Measurements from ENCODE around the gene RPS18. TPM values are rescaled to one million over a fixed set of nuclear protein-coding genes. Genes with fewer than 3 reads are reported as not detected.
"Not testable (repeated sequence)": the region's sequence is repeated elsewhere in the genome, so short reads cannot be mapped to it uniquely, and the experiment has no call there.

The RPS18 gene
- polyA plus RNA-seq (ENCODE audit: insufficient read length in 3 of 3): 1,000 to 10,000 TPM; 3,032 to 3,633 (median 3,084) TPM
- long read RNA-seq, donor 1, transcript RPS18-230 (6 exons, 613 nt): major isoform, 2,279 of 2,555 reads
- long read RNA-seq, donor 1, transcript RPS18-235 (3 exons, 413 nt): minor isoform, 8 of 2,555 reads
- long read RNA-seq, donor 1, transcript RPS18-236 (5 exons, 996 nt): minor isoform, 57 of 2,555 reads
- long read RNA-seq, donor 1, transcript RPS18-237 (5 exons, 642 nt): minor isoform, 11 of 2,555 reads
- long read RNA-seq, donor 1, partial matches to known transcripts: 56 of 2,555 reads
- long read RNA-seq, donor 1, other reads (novel, unspliced or antisense): 140 of 2,555 reads
- long read RNA-seq, donor 2, transcript RPS18-235 (3 exons, 413 nt): minor isoform, 5 of 2,778 reads
- long read RNA-seq, donor 2, transcript RPS18-236 (5 exons, 996 nt): minor isoform, 57 of 2,778 reads
- long read RNA-seq, donor 2, transcript RPS18-237 (5 exons, 642 nt): minor isoform, 11 of 2,778 reads
- long read RNA-seq, donor 2, transcript RPS18-230 (6 exons, 613 nt): major isoform, 2,462 of 2,778 reads
- long read RNA-seq, donor 2, partial matches to known transcripts: 59 of 2,778 reads
- long read RNA-seq, donor 2, other reads (novel, unspliced or antisense): 176 of 2,778 reads
- long read RNA-seq, donor 3, transcript RPS18-237 (5 exons, 642 nt): minor isoform, 8 of 2,044 reads
- long read RNA-seq, donor 3, transcript RPS18-230 (6 exons, 613 nt): major isoform, 1,786 of 2,044 reads
- long read RNA-seq, donor 3, transcript RPS18-235 (3 exons, 413 nt): minor isoform, 7 of 2,044 reads
- long read RNA-seq, donor 3, transcript RPS18-236 (5 exons, 996 nt): minor isoform, 50 of 2,044 reads
- long read RNA-seq, donor 3, partial matches to known transcripts: 54 of 2,044 reads
- long read RNA-seq, donor 3, other reads (novel, unspliced or antisense): 132 of 2,044 reads
- long read RNA-seq, donor 4, transcript RPS18-230 (6 exons, 613 nt): major isoform, 2,880 of 3,263 reads
- long read RNA-seq, donor 4, transcript RPS18-236 (5 exons, 996 nt): minor isoform, 81 of 3,263 reads
- long read RNA-seq, donor 4, transcript RPS18-233 (6 exons, 589 nt): minor isoform, 8 of 3,263 reads
- long read RNA-seq, donor 4, transcript RPS18-237 (5 exons, 642 nt): minor isoform, 18 of 3,263 reads
- long read RNA-seq, donor 4, partial matches to known transcripts: 80 of 3,263 reads
- long read RNA-seq, donor 4, other reads (novel, unspliced or antisense): 190 of 3,263 reads
- long read RNA-seq, donor 5, transcript RPS18-230 (6 exons, 613 nt): major isoform, 1,218 of 1,419 reads
- long read RNA-seq, donor 5, transcript RPS18-237 (5 exons, 642 nt): minor isoform, 9 of 1,419 reads
- long read RNA-seq, donor 5, transcript RPS18-236 (5 exons, 996 nt): minor isoform, 54 of 1,419 reads
- long read RNA-seq, donor 5, transcript RPS18-235 (3 exons, 413 nt): minor isoform, 15 of 1,419 reads
- long read RNA-seq, donor 5, partial matches to known transcripts: 50 of 1,419 reads
- long read RNA-seq, donor 5, other reads (novel, unspliced or antisense): 67 of 1,419 reads
- long read RNA-seq, donor 6, transcript RPS18-236 (5 exons, 996 nt): minor isoform, 80 of 2,325 reads
- long read RNA-seq, donor 6, transcript RPS18-235 (3 exons, 413 nt): minor isoform, 13 of 2,325 reads
- long read RNA-seq, donor 6, transcript RPS18-230 (6 exons, 613 nt): major isoform, 1,995 of 2,325 reads
- long read RNA-seq, donor 6, transcript RPS18-237 (5 exons, 642 nt): minor isoform, 17 of 2,325 reads
- long read RNA-seq, donor 6, partial matches to known transcripts: 63 of 2,325 reads
- long read RNA-seq, donor 6, other reads (novel, unspliced or antisense): 147 of 2,325 reads
- long read RNA-seq, donor 7, transcript RPS18-235 (3 exons, 413 nt): minor isoform, 34 of 2,002 reads
- long read RNA-seq, donor 7, transcript RPS18-236 (5 exons, 996 nt): minor isoform, 79 of 2,002 reads
- long read RNA-seq, donor 7, transcript RPS18-237 (5 exons, 642 nt): minor isoform, 39 of 2,002 reads
- long read RNA-seq, donor 7, transcript RPS18-230 (6 exons, 613 nt): major isoform, 1,607 of 2,002 reads
- long read RNA-seq, donor 7, partial matches to known transcripts: 155 of 2,002 reads
- long read RNA-seq, donor 7, other reads (novel, unspliced or antisense): 84 of 2,002 reads
- long read RNA-seq, donor 8, transcript RPS18-235 (3 exons, 413 nt): minor isoform, 10 of 1,066 reads
- long read RNA-seq, donor 8, transcript RPS18-230 (6 exons, 613 nt): major isoform, 940 of 1,066 reads
- long read RNA-seq, donor 8, transcript RPS18-237 (5 exons, 642 nt): minor isoform, 8 of 1,066 reads
- long read RNA-seq, donor 8, transcript RPS18-236 (5 exons, 996 nt): minor isoform, 36 of 1,066 reads
- long read RNA-seq, donor 8, partial matches to known transcripts: 23 of 1,066 reads
- long read RNA-seq, donor 8, other reads (novel, unspliced or antisense): 43 of 1,066 reads
- long read RNA-seq, donor 9, transcript RPS18-235 (3 exons, 413 nt): minor isoform, 11 of 2,848 reads
- long read RNA-seq, donor 9, transcript RPS18-236 (5 exons, 996 nt): minor isoform, 134 of 2,848 reads
- long read RNA-seq, donor 9, transcript RPS18-237 (5 exons, 642 nt): minor isoform, 19 of 2,848 reads
- long read RNA-seq, donor 9, transcript RPS18-230 (6 exons, 613 nt): major isoform, 2,453 of 2,848 reads
- long read RNA-seq, donor 9, partial matches to known transcripts: 73 of 2,848 reads
- long read RNA-seq, donor 9, other reads (novel, unspliced or antisense): 148 of 2,848 reads
- long read RNA-seq, donor 10, transcript RPS18-230 (6 exons, 613 nt): major isoform, 1,576 of 1,846 reads
- long read RNA-seq, donor 10, transcript RPS18-236 (5 exons, 996 nt): minor isoform, 64 of 1,846 reads
- long read RNA-seq, donor 10, transcript RPS18-235 (3 exons, 413 nt): minor isoform, 10 of 1,846 reads
- long read RNA-seq, donor 10, transcript RPS18-237 (5 exons, 642 nt): minor isoform, 12 of 1,846 reads
- long read RNA-seq, donor 10, partial matches to known transcripts: 84 of 1,846 reads
- long read RNA-seq, donor 10, other reads (novel, unspliced or antisense): 90 of 1,846 reads
- long read RNA-seq, donor 11, transcript RPS18-236 (5 exons, 996 nt): minor isoform, 45 of 1,301 reads
- long read RNA-seq, donor 11, transcript RPS18-235 (3 exons, 413 nt): minor isoform, 11 of 1,301 reads
- long read RNA-seq, donor 11, transcript RPS18-230 (6 exons, 613 nt): major isoform, 1,121 of 1,301 reads
- long read RNA-seq, donor 11, transcript RPS18-237 (5 exons, 642 nt): minor isoform, 13 of 1,301 reads
- long read RNA-seq, donor 11, partial matches to known transcripts: 59 of 1,301 reads
- long read RNA-seq, donor 11, other reads (novel, unspliced or antisense): 50 of 1,301 reads
- long read RNA-seq, donor 12, transcript RPS18-230 (6 exons, 613 nt): major isoform, 2,878 of 3,250 reads
- long read RNA-seq, donor 12, transcript RPS18-236 (5 exons, 996 nt): minor isoform, 73 of 3,250 reads
- long read RNA-seq, donor 12, transcript RPS18-237 (5 exons, 642 nt): minor isoform, 16 of 3,250 reads
- long read RNA-seq, donor 12, transcript RPS18-235 (3 exons, 413 nt): minor isoform, 8 of 3,250 reads
- long read RNA-seq, donor 12, partial matches to known transcripts: 82 of 3,250 reads
- long read RNA-seq, donor 12, other reads (novel, unspliced or antisense): 187 of 3,250 reads
- long read RNA-seq, donor 13, transcript RPS18-236 (5 exons, 996 nt): minor isoform, 50 of 1,348 reads
- long read RNA-seq, donor 13, transcript RPS18-230 (6 exons, 613 nt): major isoform, 1,115 of 1,348 reads
- long read RNA-seq, donor 13, transcript RPS18-235 (3 exons, 413 nt): minor isoform, 17 of 1,348 reads
- long read RNA-seq, donor 13, transcript RPS18-237 (5 exons, 642 nt): minor isoform, 15 of 1,348 reads
- long read RNA-seq, donor 13, partial matches to known transcripts: 68 of 1,348 reads
- long read RNA-seq, donor 13, other reads (novel, unspliced or antisense): 77 of 1,348 reads
- long read RNA-seq, donor 14, transcript RPS18-230 (6 exons, 613 nt): major isoform, 2,604 of 3,158 reads
- long read RNA-seq, donor 14, transcript RPS18-235 (3 exons, 413 nt): minor isoform, 39 of 3,158 reads
- long read RNA-seq, donor 14, transcript RPS18-236 (5 exons, 996 nt): minor isoform, 99 of 3,158 reads
- long read RNA-seq, donor 14, transcript RPS18-237 (5 exons, 642 nt): minor isoform, 23 of 3,158 reads
- long read RNA-seq, donor 14, partial matches to known transcripts: 180 of 3,158 reads
- long read RNA-seq, donor 14, other reads (novel, unspliced or antisense): 207 of 3,158 reads
- long read RNA-seq, donor 15, transcript RPS18-236 (5 exons, 996 nt): minor isoform, 117 of 3,739 reads
- long read RNA-seq, donor 15, transcript RPS18-230 (6 exons, 613 nt): major isoform, 3,280 of 3,739 reads
- long read RNA-seq, donor 15, transcript RPS18-235 (3 exons, 413 nt): minor isoform, 17 of 3,739 reads
- long read RNA-seq, donor 15, transcript RPS18-237 (5 exons, 642 nt): minor isoform, 22 of 3,739 reads
- long read RNA-seq, donor 15, partial matches to known transcripts: 86 of 3,739 reads
- long read RNA-seq, donor 15, other reads (novel, unspliced or antisense): 209 of 3,739 reads
- long read RNA-seq, donor 16, transcript RPS18-237 (5 exons, 642 nt): minor isoform, 23 of 2,512 reads
- long read RNA-seq, donor 16, transcript RPS18-235 (3 exons, 413 nt): minor isoform, 12 of 2,512 reads
- long read RNA-seq, donor 16, transcript RPS18-236 (5 exons, 996 nt): minor isoform, 72 of 2,512 reads
- long read RNA-seq, donor 16, transcript RPS18-230 (6 exons, 613 nt): major isoform, 2,127 of 2,512 reads
- long read RNA-seq, donor 16, partial matches to known transcripts: 103 of 2,512 reads
- long read RNA-seq, donor 16, other reads (novel, unspliced or antisense): 169 of 2,512 reads

DNA sequence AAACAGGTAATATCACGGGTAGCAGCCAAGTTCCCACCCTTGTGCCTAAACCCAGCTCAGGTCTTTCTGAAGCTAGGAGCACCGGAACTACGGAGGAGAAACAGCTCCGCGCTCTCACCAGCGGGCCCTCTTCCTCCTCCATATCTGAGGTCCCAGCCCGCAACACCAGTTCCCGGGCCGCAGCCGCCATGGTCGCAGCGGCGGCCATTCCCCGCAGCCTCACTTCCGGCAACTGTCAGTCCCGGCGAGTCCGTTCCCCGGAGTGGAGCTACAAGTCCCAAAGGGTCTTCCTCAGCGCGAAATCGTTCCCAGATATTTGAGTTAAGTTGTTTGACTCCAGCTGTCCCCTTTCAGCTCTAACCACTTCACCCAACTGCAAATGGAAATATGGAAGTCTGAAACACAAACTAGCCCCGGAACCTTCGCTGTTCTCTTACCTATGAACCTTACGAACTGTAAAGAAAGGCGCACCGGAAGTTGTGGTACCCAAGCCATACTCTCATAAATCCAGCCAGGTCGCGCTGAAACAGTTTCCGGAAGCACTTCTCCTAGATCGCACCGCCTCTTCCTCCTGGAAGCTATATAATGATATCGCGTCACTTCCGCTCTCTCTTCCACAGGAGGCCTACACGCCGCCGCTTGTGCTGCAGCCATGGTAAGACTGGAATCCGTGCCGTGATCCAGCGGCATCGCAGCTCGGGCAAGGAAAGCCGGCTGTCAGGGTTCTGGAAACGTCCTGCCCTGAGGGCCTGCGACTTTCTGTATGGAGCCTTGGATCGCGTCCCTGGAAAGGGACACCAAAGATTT, at the start of gene RPS18, which contains the start of gene VPS52:
RPS18 (plus strand) TSS at position 608 of the 807 bp plus-strand sequence; CDS start at position 653, 45 bp downstream.
VPS52 (minus strand) TSS at position 409 of the 807 bp plus-strand sequence; CDS start at position 208, 201 bp downstream.
- peak; percentile 99 for DNase-seq

DNA sequence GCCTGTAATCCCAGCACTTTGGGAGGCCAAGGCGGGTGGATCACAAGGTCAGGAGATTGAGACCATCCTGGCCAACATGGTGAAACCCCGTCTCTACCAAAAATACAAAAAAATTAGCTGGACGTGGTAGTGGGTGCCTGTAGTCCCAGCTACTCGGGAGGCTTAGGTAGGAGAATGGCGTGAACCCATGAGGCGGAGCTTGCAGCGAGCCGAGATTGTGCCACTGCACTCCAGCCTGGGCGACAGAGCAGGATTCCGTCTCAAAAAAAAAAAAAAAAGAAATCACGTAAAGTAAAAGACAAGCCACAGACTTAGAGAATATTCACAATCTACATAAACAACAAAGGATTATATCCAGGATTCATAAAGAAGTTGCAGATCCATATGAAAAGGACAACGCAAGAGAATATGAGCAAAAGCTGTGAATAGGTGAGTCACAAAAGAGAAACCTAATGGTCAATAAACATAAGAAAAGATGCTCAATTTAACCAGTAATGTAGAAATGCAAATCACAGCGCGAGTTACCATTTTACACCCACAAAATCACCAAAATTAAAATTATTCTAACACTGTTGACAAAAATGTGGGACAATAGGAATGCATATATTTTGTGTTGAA, 45.3 kb upstream of the RPS18 start:
- DNase-seq: not testable (repeated sequence)

DNA sequence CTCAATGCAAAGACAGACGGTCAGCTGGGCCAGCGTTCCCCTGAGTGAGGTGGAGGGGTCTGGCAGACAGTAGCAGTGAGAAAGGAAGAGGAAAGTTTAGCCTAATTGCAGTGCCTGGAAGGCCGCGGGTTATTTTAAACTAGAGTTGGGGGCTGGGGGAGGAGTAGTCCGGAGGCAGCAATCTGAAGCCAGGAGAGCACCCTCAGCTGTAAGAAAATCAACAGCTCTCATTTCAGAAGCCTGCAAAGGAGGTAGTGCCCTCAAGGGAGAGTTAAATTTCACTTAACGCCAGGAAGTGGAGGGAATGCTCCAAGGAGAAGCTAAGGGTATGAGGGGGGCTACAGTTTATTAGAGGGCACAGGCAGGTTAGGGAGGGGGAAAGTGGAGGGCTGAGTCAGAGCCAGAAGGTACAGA, 36.6 kb upstream of the RPS18 start:
- DNase-seq: peak; percentile 59

DNA sequence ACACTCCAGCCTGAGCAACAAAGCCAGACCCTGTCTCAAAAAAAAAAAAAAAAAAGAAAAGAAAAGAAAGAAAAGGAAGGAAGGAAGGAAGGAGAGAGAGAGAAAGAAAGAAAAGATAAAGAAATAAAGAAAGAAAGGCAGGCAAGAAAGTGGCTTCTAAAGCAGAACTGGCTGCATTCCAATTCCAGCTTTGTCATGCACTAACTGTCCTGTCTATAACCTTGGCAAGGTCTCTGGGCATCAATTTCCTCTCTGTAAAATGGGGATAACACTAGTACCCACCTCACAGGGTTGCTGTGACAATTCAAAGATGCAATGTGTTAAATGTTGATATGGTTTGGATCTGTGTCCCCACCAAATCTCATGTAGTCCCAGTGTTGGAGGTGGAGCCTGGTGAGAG, 35.5 kb upstream of the RPS18 start:
- DNase-seq: no peak

DNA sequence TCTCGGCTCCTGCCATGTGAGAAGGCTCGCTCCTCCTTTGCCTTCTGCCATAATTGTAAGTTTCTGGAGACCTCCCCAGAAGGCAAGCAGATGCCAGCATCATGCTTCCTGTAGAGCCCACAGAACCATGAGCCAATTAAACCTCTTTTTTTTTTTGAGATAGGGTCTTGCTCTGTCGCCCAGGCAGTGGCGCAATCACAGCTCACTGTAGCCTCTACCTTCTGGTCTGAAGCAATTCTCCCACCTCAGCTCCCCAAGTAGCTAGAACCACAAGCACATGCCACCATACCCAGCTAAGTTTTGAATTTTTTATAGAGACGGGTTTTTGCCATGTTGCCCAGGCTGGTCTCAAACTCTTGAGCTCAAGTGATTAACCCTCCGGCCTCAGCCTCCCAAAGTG, 35.0 kb upstream of the RPS18 start:
- DNase-seq: no peak

DNA sequence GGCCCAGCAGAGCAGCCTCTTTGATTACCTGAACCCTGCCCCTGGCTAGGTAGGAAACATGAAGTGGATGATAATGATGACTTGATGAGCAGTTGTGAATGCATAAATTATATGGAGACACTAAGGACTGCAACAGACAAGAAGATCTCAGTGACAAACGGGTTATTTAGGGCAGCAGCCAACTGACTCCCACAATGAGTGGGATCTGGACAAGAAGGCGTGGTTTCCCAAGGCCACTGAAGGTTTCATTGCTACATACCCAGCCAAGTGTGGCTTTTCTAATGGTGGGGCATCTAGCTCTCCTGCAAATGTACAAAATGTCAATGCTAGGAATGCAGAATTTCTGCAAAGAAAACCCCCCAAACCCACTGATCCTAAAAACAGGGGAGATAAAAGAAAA, 34.1 kb upstream of the RPS18 start:
- peak; percentile 22 for DNase-seq

DNA sequence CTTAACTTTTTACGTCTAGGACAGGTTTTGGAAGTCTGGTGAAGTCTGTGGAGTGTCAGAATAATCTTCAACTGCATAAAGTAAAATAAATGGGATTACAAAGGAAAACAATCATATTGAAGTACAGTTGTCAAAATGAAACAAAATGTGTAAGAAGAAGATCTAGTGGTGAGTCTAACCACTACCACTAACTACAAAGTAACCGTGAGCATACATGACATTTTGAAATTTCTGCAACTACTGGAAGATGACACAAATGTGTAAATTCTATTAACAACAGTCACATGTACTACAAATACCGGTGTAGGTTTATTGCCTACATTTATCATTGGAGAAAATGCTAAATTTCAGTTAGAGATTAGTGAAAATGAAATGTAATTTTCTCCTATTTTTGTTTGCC, 29.9 kb upstream of the RPS18 start:
- DNase-seq: no peak

DNA sequence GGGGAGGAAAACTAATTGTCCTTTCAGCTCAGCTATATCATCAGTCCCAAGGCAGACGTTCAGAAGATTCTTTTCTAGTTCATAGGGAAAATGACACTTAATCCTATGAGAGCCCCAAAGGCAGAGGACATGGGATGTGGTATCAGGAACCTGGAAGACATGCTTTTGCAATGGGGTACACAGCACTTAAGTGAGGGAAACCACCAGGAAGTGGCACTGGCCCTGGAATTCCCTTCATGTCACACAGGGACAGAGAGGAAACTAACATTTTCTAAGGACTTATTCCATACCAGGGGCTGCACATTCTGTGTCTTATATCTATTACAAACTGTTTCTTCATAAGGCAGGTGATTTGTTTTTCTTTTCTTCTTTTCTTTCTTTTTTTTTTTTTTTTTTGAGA, 28.4 kb upstream of the RPS18 start:
- no peak for DNase-seq

DNA sequence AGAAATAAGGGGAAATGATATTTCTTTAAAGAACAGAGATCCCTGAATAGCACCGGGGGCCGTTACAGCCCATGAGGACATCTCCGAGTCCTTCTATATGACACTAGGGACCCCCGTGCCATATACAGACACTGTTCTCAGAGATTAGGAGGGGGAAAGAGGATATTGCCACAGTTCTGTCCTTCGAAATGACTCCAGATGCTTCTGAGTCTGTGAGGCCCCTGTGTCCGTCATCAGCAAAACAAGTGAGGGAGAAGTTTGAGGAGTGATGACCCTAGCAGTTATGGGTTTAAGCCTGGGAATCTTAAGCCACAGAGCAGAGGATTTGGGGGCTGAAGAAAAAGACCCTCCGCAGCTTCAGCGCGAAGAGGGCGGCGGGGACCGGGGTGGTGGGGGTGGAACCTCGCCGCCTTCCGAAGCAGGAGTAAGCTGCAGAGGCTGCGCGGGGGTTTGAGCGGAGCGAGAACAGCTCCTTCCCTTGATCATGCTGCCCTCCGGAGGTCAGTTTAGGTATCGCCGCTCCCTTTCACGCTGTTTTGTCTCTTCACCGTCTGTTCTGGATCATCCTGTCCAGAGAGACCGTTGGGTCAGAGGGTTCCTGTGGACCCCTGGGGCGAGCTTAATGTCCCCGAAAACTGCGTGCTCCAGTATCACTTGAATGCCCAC, 23.8 kb upstream of the RPS18 start:
- peak; percentile 88 for DNase-seq

DNA sequence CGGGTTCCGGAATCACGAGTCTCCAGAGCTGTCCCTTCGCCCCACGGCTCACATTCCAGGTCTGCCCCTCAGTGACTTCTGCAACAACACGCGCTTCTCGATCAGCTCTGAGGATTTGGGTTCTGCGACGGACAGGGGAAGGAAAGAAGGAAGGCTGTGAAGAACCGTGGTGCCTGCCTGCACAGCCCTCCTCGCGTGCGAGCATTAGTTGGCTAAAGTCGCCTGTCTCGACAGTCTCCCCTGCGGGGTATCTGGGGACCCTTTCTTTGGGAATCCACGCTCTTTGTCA, 23.3 kb upstream of the RPS18 start:
- no peak for DNase-seq

DNA sequence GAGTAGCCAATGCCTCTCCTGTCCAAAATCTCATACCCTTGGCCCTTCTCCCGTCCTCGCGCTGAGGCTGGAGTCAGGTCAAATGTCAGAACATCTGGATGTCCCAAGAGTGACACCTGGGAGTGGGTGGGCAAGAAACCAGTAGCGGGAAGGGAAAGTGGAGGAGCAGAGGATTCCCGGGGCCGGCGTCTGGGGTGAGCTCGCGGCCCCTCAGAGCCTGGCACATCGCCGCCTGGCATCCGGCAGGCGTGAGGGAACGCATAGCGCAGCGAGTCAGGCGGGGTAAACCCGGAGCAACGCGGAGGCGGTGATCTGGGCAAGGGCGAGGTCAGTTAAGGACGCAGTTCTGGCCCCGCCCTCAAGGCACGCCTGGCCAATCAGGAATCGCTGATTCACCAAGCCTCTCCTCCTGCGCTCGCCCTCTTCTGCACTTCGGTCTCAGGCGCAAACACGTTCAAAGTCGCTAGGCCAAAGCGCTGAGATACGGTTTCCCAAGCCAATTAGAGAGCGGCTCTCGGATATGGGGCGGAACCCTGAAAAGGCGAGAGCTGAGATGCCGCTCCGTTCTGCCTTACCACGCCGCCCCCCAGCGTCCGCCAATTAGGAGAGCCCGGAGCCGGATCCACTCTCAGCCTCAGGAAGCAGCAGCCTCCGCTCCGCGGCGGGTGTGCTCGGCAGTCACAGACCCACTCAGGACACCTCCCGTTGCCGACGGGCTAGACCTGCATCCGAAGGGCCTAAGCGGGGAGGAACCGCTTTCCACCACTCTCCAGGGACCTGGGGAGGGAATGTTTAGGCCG, 22.7 kb upstream of the RPS18 start:
- DNase-seq: peak; percentile 97
